Gastroesophageal sphincter (tissue), 3 donors: ENCODE results near the gene CXCL1.

ENCODE experiments used
- CTCF ChIP-seq, 4 experiments: fragments of 200-600 bp in 2 of 4; fragments of 450-650 bp in 2 of 4; sonication (generic) in 1 of 4; IDR thresholded peaks; one replicate each; pipeline ENCODE4 v1.5.1; 2017 to 2019; ENCODE audit warnings: antibody characterized with exemption in 4 of 4, mild to moderate bottlenecking in 2 of 4, moderate library complexity in 2 of 4
- EP300 ChIP-seq: sonication (generic); formaldehyde crosslinking; IDR thresholded peaks from one replicate; pipeline ENCODE4 v1.6.1; 2017; ENCODE audit warnings: antibody characterized with exemption, mild to moderate bottlenecking
- POLR2A ChIP-seq, 2 donors: fragments of 450-650 bp; IDR thresholded peaks; one replicate each; pipeline ENCODE4 v1.6.1; 2017; ENCODE audit warnings: antibody characterized with exemption in 2 of 2, mild to moderate bottlenecking in 2 of 2, moderate library complexity in 1 of 2
- POLR2AphosphoS5 ChIP-seq: sonication (generic); formaldehyde crosslinking; IDR thresholded peaks from one replicate; pipeline ENCODE4 v1.6.1; 2017; ENCODE audit warnings: antibody characterized with exemption

GRCh38 chr4:73897380-73898136, 28.4 kb downstream of the CXCL1 start:
- TF ChIP-seq CTCF (IDR thresholded peaks at IDR 0.05) = no peak
- no peak for TF ChIP-seq POLR2A (IDR thresholded peaks at IDR 0.05)
- TF ChIP-seq POLR2AphosphoS5 = no peak
- TF ChIP-seq EP300 = no peak
